HFFc6 (cell line): ENCODE measurements around the gene EML4. TPM values are rescaled to one million over a fixed set of nuclear protein-coding genes. Genes with fewer than 3 reads are reported as not detected.

Source experiments
- DNase-seq: peaks from one replicate; pipeline ENCODE4 v3.0.0-alpha.2; 2018
- H3K27ac Mint-ChIP-seq: 2 replicates; pipeline ENCODE4 v1.8.0; 2020; ENCODE audit warnings: mild to moderate bottlenecking, mixed read lengths
- H3K27me3 Mint-ChIP-seq: 2 replicates; pipeline ENCODE4 v1.8.0; 2021; ENCODE audit warnings: mild to moderate bottlenecking, moderate library complexity, mixed read lengths; ENCODE audit not compliant: insufficient read depth
- H3K36me3 Mint-ChIP-seq: 2 replicates; pipeline ENCODE4 v1.8.0; 2021; ENCODE audit warnings: low read depth, mixed read lengths
- H3K4me1 Mint-ChIP-seq: 2 replicates; pipeline ENCODE4 v1.8.0; 2020; ENCODE audit warnings: low read depth, mixed read lengths
- H3K4me3 Mint-ChIP-seq: 2 replicates; pipeline ENCODE4 v1.8.0; 2020; ENCODE audit warnings: mild to moderate bottlenecking, moderate library complexity, mixed read lengths
- H3K9me3 Mint-ChIP-seq: 2 replicates; pipeline ENCODE4 v1.8.0; 2020; ENCODE audit warnings: mild to moderate bottlenecking, mixed read lengths
- CTCF ChIP-seq: fragments of 200-600 bp; sonication (generic); IDR thresholded peaks from 2 replicates; pipeline ENCODE4 v1.5.0; 2021; ENCODE audit warnings: antibody characterized with exemption, mild to moderate bottlenecking
- total RNA-seq, 6 experiments: library from RNA; stranded (reverse); fragmentation: NEBNext Ultra II Directional; extraction: Animal tissue kit (Norgen Biotek cat#: 25700); gene quantifications; 2 replicates in 1 of 6; 3 replicates in 5 of 6; pipeline ENCODE4 v1.2.3, GENCODE V29; 2021

Gene EML4
- total RNA-seq, 6 experiments from 2014 or later = 31.7 to 35.8 (median 33.6) TPM

- Mint-ChIP-seq H3K27me3 (no peaks in the 10 kb centered on the region; the same call in none of the 2 replicates), H3K4me3 (no peak overlapping the region), H3K27ac (no peak overlapping the region), H3K9me3 (no peaks in the 10 kb centered on the region), H3K4me1 (peaks cover 80% of the 10 kb centered on the region), H3K36me3 (peaks cover 28% of the 10 kb centered on the region)
- TF ChIP-seq CTCF = no peak
- no peak for DNase-seq
Measured at GRCh38 chr2:42196070-42196402, 26.9 kb downstream of the EML4 start.

DNA sequence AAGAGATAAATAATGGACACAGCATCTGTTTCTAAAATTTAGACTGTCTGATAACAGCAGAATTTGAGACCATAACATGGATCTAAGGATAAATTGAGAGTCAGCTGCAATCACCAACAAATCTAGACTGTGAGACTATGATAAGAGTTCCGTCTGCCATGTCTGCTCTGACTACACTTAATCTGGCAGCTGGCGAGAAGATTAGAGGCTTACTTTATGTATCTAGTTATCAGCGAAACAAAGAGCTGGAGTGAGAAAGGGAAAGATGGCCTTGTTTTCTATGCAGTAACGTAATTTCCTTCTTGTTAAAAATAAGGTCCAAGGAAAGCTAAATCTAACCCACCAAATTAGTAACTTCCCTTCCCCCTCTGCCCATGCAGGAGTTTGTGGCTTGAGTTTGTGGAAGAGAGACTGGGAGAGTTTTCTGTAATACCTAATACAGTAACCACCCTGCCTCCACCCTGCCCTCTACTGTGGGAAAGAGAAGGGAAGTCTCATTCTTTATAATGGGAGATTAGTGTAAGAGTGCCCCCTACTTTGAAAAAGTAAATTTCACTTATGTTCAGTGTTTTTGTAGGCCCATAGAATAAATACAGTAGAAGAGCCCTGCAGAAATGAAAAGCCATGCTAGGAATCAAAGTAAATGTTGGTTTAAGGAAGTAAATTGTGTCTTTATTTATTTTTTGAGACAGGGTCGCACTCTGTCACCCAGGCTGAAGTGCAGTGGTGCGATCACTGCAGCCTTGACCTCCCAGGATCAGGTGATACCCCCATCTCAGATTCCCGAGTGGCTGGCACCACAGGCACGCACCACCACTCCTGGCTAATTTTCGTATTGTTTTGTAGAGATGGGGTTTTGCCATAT, 27.5 kb downstream of the EML4 start:
- Mint-ChIP-seq H3K4me3 (no peak overlapping the region), H3K27ac (no peak overlapping the region), H3K4me1 (peaks cover 81% of the 10 kb centered on the region), H3K36me3 (peaks cover 25% of the 10 kb centered on the region), H3K9me3 (no peaks in the 10 kb centered on the region), H3K27me3 (no peaks in the 10 kb centered on the region; the same call in none of the 2 replicates)
- DNase-seq = peak; percentile 44
- peak; percentile 76 for TF ChIP-seq CTCF

DNA sequence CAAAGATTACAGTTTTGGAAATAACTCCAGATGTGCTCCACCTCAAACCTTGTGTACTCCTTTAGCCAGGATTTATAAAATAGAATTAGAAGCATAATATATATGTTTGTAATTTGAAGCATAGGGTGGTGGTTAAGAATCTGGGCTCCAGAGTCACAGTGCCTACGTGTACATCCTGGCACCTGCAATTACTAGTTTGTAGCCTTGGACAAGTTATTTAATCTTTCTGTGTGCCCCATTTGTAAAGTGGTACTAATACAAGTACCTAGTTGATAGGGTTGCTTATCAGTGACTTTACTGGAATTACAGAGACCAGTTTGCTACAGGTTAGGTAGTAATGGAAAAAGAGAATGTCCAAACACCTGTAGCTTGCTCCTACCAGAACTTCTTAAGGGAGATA, 28.6 kb downstream of the EML4 start:
- H3K4me1 Mint-ChIP-seq = peaks cover 83% of the 10 kb centered on the region
- no peak overlapping the region for H3K27ac Mint-ChIP-seq
- peaks cover 25% of the 10 kb centered on the region for H3K36me3 Mint-ChIP-seq
- H3K4me3 Mint-ChIP-seq = no peak overlapping the region
- H3K27me3 Mint-ChIP-seq = no peaks in the 10 kb centered on the region; the same call in none of the 2 replicates
- no peak for DNase-seq
- H3K9me3 Mint-ChIP-seq = no peaks in the 10 kb centered on the region
- no peak for TF ChIP-seq CTCF

- Mint-ChIP-seq H3K36me3 (peaks cover 25% of the 10 kb centered on the region), H3K27me3 (no peaks in the 10 kb centered on the region; the same call in none of the 2 replicates), H3K9me3 (no peaks in the 10 kb centered on the region), H3K4me1 (peaks cover 76% of the 10 kb centered on the region), H3K4me3 (no peak overlapping the region), H3K27ac (no peak overlapping the region)
- TF ChIP-seq CTCF = no peak
- DNase-seq = no peak
Measured at GRCh38 chr2:42198466-42198865, 29.3 kb downstream of the EML4 start.

DNA sequence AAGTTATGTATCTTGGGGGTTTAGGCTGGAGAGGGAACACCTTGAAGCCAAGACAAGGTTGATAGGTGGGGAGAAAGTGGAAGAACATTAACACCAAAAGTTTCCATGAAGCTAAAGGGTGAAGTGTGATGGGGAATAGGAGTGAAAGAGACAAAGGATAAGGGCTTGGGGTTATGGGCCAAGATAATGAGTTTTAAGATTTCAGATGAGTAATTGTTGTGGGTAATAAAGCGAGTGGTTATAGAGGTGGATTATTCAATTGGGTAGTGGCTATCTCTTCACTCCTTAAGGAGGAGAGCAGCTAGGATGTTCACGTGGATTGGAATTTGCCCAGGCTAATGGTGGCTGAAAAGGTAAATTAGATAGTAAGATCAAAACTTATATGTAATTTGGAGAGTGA, 29.8 kb downstream of the EML4 start:
- no peak overlapping the region for H3K27ac Mint-ChIP-seq
- peaks cover 25% of the 10 kb centered on the region for H3K36me3 Mint-ChIP-seq
- TF ChIP-seq CTCF = no peak
- no peaks in the 10 kb centered on the region; the same call in none of the 2 replicates for H3K27me3 Mint-ChIP-seq
- DNase-seq = no peak
- H3K4me3 Mint-ChIP-seq = no peak overlapping the region
- H3K9me3 Mint-ChIP-seq = no peaks in the 10 kb centered on the region
- peaks cover 71% of the 10 kb centered on the region for H3K4me1 Mint-ChIP-seq
